HG03064 (cell line): Measurements from ENCODE around the gene VPS13C.
A peak's percentile ranks its signal among the peaks of the same experiment; 100 is the strongest.
"Not testable (repeated sequence)": the region's sequence is repeated elsewhere in the genome, so short reads cannot be mapped to it uniquely, and the experiment has no call there.

Source experiments
- ATAC-seq: cut with Tn5 transposase; IDR thresholded peaks from one replicate; pipeline ENCODE4 v1.9.1; 2021; ENCODE audit warnings: low read depth; ENCODE audit not compliant: unreplicated experiment

VPS13C gene

GRCh38 chr15:62050115-62050514, 10.1 kb downstream of the VPS13C start:
- ATAC-seq = no peak

GRCh38 chr15:62048254-62048653, 12.0 kb downstream of the VPS13C start:
- not testable (repeated sequence) for ATAC-seq

GRCh38 chr15:62047282-62047827, 12.9 kb downstream of the VPS13C start:
- no peak for ATAC-seq

GRCh38 chr15:62046078-62046743, 14.0 kb downstream of the VPS13C start:
- peak; percentile 91 for ATAC-seq

- ATAC-seq = no peak
Observed at GRCh38 chr15:62035256-62035924, 24.9 kb downstream of the VPS13C start.

GRCh38 chr15:62027916-62028315, 32.3 kb downstream of the VPS13C start:
- ATAC-seq = no peak

GRCh38 chr15:62027263-62027565, 33.0 kb downstream of the VPS13C start:
- ATAC-seq = no peak

GRCh38 chr15:62026487-62027262, 33.6 kb downstream of the VPS13C start:
- no peak for ATAC-seq

- no peak for ATAC-seq
Observed at GRCh38 chr15:62021991-62022600, 38.2 kb downstream of the VPS13C start.

GRCh38 chr15:62020576-62021160, 39.6 kb downstream of the VPS13C start:
- ATAC-seq = no peak

GRCh38 chr15:62005354-62005753, 54.9 kb downstream of the VPS13C start:
- not testable (repeated sequence) for ATAC-seq

- ATAC-seq = no peak
Observed at GRCh38 chr15:61997786-61998185, 62.5 kb downstream of the VPS13C start.

GRCh38 chr15:61996056-61996635, 64.1 kb downstream of the VPS13C start:
- ATAC-seq = no peak

GRCh38 chr15:61994216-61994615, 66.0 kb downstream of the VPS13C start:
- ATAC-seq = no peak

- ATAC-seq = no peak
Observed at GRCh38 chr15:61992518-61992917, 67.7 kb downstream of the VPS13C start.

GRCh38 chr15:61989667-61990066, 70.6 kb downstream of the VPS13C start:
- ATAC-seq = no peak

GRCh38 chr15:61987824-61988223, 72.4 kb downstream of the VPS13C start:
- ATAC-seq = no peak

- no peak for ATAC-seq
Observed at GRCh38 chr15:61983081-61983480, 77.2 kb downstream of the VPS13C start.

- no peak for ATAC-seq
Observed at GRCh38 chr15:61978225-61978624, 82.0 kb downstream of the VPS13C start.

GRCh38 chr15:61974759-61975158, 85.5 kb downstream of the VPS13C start:
- no peak for ATAC-seq
